Ovary (tissue), 9 donors: Measurements from ENCODE around the gene THUMPD3. TPM values are rescaled to one million over a fixed set of nuclear protein-coding genes. Genes with fewer than 3 reads are reported as not detected.

Experiments used
- DNase-seq, 5 donors: peaks; one replicate each; pipeline ENCODE4 v3.0.0-alpha.2; 2019 to 2020
- H3K27ac ChIP-seq, 2 donors: fragments of 200-600 bp; one replicate each; pipeline versions ENCODE4 v1.5.1 to v1.8.0; 2019 to 2022
- H3K27me3 ChIP-seq: fragments of 200-600 bp; one replicate; pipeline ENCODE4 v1.8.0; 2022
- H3K36me3 ChIP-seq: fragments of 200-600 bp; sonication (generic); one replicate; pipeline ENCODE4 v1.5.1; 2019
- H3K4me1 ChIP-seq: one replicate; pipeline ENCODE4 v1.8.1; 2013; ENCODE audit warnings: mild to moderate bottlenecking, moderate library complexity; ENCODE audit not compliant: insufficient read depth
- H3K4me3 ChIP-seq: fragments of 200-600 bp; sonication (generic); one replicate; pipeline ENCODE4 v1.5.1; 2017
- H3K9me3 ChIP-seq, 2 donors: fragments of 200-600 bp in 1 of 2; sonication (generic) in 1 of 2; one replicate each; pipeline versions ENCODE4 v1.5.1 to v1.8.1; 2013 to 2019; ENCODE audit warnings: mild to moderate bottlenecking in 1 of 2, moderate library complexity in 1 of 2
- CTCF ChIP-seq, 3 donors: fragments of 450-650 bp in 2 of 3; fragments of 200-600 bp in 1 of 3; IDR thresholded peaks; one replicate each; pipeline versions ENCODE4 v1.5.1 to v1.8.0; 2016 to 2022; ENCODE audit warnings: antibody characterized with exemption in 3 of 3, mild to moderate bottlenecking in 1 of 3
- EP300 ChIP-seq: sonication (generic); formaldehyde crosslinking; IDR thresholded peaks from one replicate; pipeline ENCODE4 v1.6.1; 2017; ENCODE audit warnings: antibody characterized with exemption
- POLR2A ChIP-seq: fragments of 450-650 bp; IDR thresholded peaks from one replicate; pipeline ENCODE4 v1.6.1; 2017; ENCODE audit warnings: antibody characterized with exemption, mild to moderate bottlenecking, moderate library complexity
- WGBS, 3 donors: extraction: QIAGEN DNeasy Blood & Tissue Kit in 1 of 3; methylation state at CpG; one replicate each; pipeline versions ENCODE4 v1.1.5 to v1.1.7; 2013 to 2017; 5-methylcytosine and 5-hydroxymethylcytosine counted together
- intact Hi-C, 4 donors: fragments of 100-400 bp; cut with DNase I; formaldehyde crosslinking; loops; one replicate each; pipeline versions ENCODE4 v1.11.0 to v1.15.1; 2022 to 2023
- polyA plus RNA-seq, 2 donors: library from polyadenylated mRNA; stranded (reverse); fragments of 200-250 nt in 1 of 2; fragments of 350-450 nt in 1 of 2; fragmentation: Illumina TruSeq in 1 of 2; extraction: RNeasy Lipid Tissue Mini Kit (QIAGEN cat#74804) in 1 of 2; gene quantifications; one replicate each; pipeline ENCODE4 v1.2.3, GENCODE V29; 2013 to 2014
- total RNA-seq, 7 donors: library from RNA; depleted of rRNA in 2 of 7; stranded (reverse); fragments of >200 nt in 2 of 7; fragmentation: NEBNext Ultra II Directional in 3 of 7; extraction: Animal tissue kit (Norgen Biotek cat#: 25700) in 3 of 7; gene quantifications; one replicate each; pipeline versions ENCODE4 v1.1.0 to v1.2.4, GENCODE V29; 2016 to 2023
- donor health status: DM: no; HTN: no; CAD: no; lungs with moderate emphysema.
- donor health status: DM: no; HTN: no; CAD: no.
- donor health status: Bipolar disorder and iron deficiency.
- donor health status: DM: yes; HTN: yes; CAD: no.
- donor health status: DM: no; HTN: no; CAD: no.
- donor health status: DM: yes; HTN: yes; CAD: no.

Gene THUMPD3
- total and polyA plus RNA-seq, 9 donors, result 11.9 to 35.1 (median 25.9) TPM

GRCh38 chr3:9392041-9392440 lies 29.2 kb downstream of the THUMPD3 start:
- Histone ChIP-seq H3K36me3 (no peaks in the 10 kb centered on the region), H3K27ac (no peak overlapping the region), H3K4me3 (no peak overlapping the region), H3K9me3 (no peaks in the 10 kb centered on the region), H3K27me3 (no peaks in the 10 kb centered on the region), H3K4me1 (peaks cover 2% of the 10 kb centered on the region)
- 40 to 58% (median 45%) methylated on average over 1 of the region's 1 CpG for WGBS, 3 donors
- no peak for DNase-seq
- intact Hi-C loops, result no loop called here
- TF ChIP-seq CTCF (IDR thresholded peaks at IDR 0.05) (no peak), EP300 (no peak), POLR2A (no peak)

- H3K4me3 ChIP-seq, result peak overlapping the region; percentile 85
- 6 to 8% (median 8%) methylated on average over 15 of the region's 15 CpGs for WGBS, 3 donors
- TF ChIP-seq CTCF (IDR thresholded peaks at IDR 0.05) (no peak), EP300 (no peak), POLR2A (no peak)
- intact Hi-C loops, result no loop called here
- peak overlapping the region; percentile 92 to 97 for H3K27ac ChIP-seq
- peaks cover 5% of the 10 kb centered on the region for H3K4me1 ChIP-seq
- no peaks in the 10 kb centered on the region for H3K36me3 ChIP-seq
- DNase-seq, result no peak
- no peaks in the 10 kb centered on the region for H3K27me3 ChIP-seq
- H3K9me3 ChIP-seq, result no peaks in the 10 kb centered on the region
These were observed 32.9 kb downstream of the THUMPD3 start for GRCh38 chr3:9395570-9396300.

GRCh38 chr3:9396301-9396631 lies 33.4 kb downstream of the THUMPD3 start:
- WGBS, 3 donors, result 0 to 1% (median 1%) methylated on average over 11 to 25 of the region's 25 CpGs
- Histone ChIP-seq H3K4me1 (peaks cover 5% of the 10 kb centered on the region), H3K27me3 (no peaks in the 10 kb centered on the region), H3K4me3 (peak overlapping the region; percentile 85), H3K9me3 (no peaks in the 10 kb centered on the region), H3K27ac (peak overlapping the region; percentile 92 to 97), H3K36me3 (no peaks in the 10 kb centered on the region)
- intact Hi-C loops, result no loop called here
- DNase-seq, result peak in 1 of 5 donors; percentile 88
- TF ChIP-seq POLR2A (peak; percentile 28), EP300 (no peak), CTCF (IDR thresholded peaks at IDR 0.05) (peak in 1 of 3 donors; percentile 28)

GRCh38 chr3:9396632-9397331 lies 33.9 kb downstream of the THUMPD3 start:
- intact Hi-C loops, result no loop called here
- WGBS, 3 donors, result 0% methylated on average over 69 to 71 of the region's 71 CpGs
- Histone ChIP-seq H3K9me3 (no peaks in the 10 kb centered on the region), H3K27ac (peak overlapping the region; percentile 92 to 97), H3K4me3 (peak overlapping the region; percentile 85), H3K4me1 (peaks cover 5% of the 10 kb centered on the region), H3K27me3 (no peaks in the 10 kb centered on the region), H3K36me3 (no peaks in the 10 kb centered on the region)
- peak in 1 of 3 donors; percentile 1 for TF ChIP-seq CTCF (IDR thresholded peaks at IDR 0.05)
- TF ChIP-seq POLR2A, result no peak
- DNase-seq, result peak; percentile 98 to 99 (median 99)
